Nephron progenitor cell (in vitro differentiated cells): ENCODE results near the gene TSHZ2.
"Not testable (repeated sequence)": the region's sequence is repeated elsewhere in the genome, so short reads cannot be mapped to it uniquely, and the experiment has no call there.

Experiments used
- DNase-seq: peaks from one replicate; pipeline ENCODE4 v3.0.0; 2021
- H3K27ac Mint-ChIP-seq: 2 replicates; pipeline ENCODE4 v1.8.0; 2021; ENCODE audit warnings: mild to moderate bottlenecking, moderate library complexity, mixed read lengths
- H3K27me3 Mint-ChIP-seq: 2 replicates; pipeline ENCODE4 v1.8.0; 2021; ENCODE audit warnings: mild to moderate bottlenecking, low read depth, mixed read lengths; ENCODE audit not compliant: poor library complexity
- H3K36me3 Mint-ChIP-seq: 2 replicates; pipeline ENCODE4 v1.8.0; 2021; ENCODE audit warnings: low read depth, mixed read lengths
- H3K4me1 Mint-ChIP-seq: 2 replicates; pipeline ENCODE4 v1.8.0; 2021; ENCODE audit warnings: mixed read lengths
- H3K4me3 Mint-ChIP-seq: 2 replicates; pipeline ENCODE4 v1.8.0; 2021; ENCODE audit warnings: mild to moderate bottlenecking, moderate library complexity, mixed read lengths
- H3K9me3 Mint-ChIP-seq: 2 replicates; pipeline ENCODE4 v1.8.0; 2021; ENCODE audit warnings: mild to moderate bottlenecking, moderate library complexity, mixed read lengths
- CTCF ChIP-seq: fragments of 200-600 bp; sonication (generic); IDR thresholded peaks from 2 replicates; pipeline ENCODE4 v1.5.0; 2021; ENCODE audit warnings: antibody characterized with exemption

TSHZ2 gene

DNA sequence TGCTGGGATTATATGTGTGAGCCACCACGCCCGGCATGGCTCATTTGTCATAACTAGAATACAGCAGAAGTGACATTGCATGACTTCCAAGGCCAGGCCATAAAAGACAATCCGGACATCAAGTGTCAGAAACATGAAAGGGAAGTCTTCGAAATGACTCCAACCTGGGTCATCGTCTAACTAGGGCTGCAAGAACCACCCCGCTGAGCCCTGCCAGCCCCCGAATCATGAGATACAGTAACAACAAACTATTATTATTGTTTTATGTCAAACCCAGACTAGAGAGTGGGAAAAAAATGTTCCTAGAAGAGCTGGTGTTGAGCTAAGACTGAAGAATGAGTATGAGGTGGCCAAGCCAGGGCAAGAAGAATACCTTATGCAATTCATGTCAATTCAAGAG is 561.9 kb downstream of the TSHZ2 start:
- Mint-ChIP-seq H3K9me3 (no peaks in the 10 kb centered on the region), H3K27ac (no peak overlapping the region), H3K36me3 (no peaks in the 10 kb centered on the region), H3K4me3 (no peak overlapping the region), H3K4me1 (peaks cover 5% of the 10 kb centered on the region), H3K27me3 (peaks cover 9% of the 10 kb centered on the region)
- TF ChIP-seq CTCF, result no peak
- no peak for DNase-seq

GRCh38 chr20:53535878-53536277 is 563.7 kb downstream of the TSHZ2 start:
- H3K27ac Mint-ChIP-seq, result no peak overlapping the region
- peaks cover 17% of the 10 kb centered on the region for H3K4me1 Mint-ChIP-seq
- peaks cover 3% of the 10 kb centered on the region for H3K27me3 Mint-ChIP-seq
- DNase-seq, result no peak
- TF ChIP-seq CTCF, result no peak
- H3K4me3 Mint-ChIP-seq, result no peak overlapping the region
- H3K36me3 Mint-ChIP-seq, result no peaks in the 10 kb centered on the region
- no peaks in the 10 kb centered on the region for H3K9me3 Mint-ChIP-seq

DNA sequence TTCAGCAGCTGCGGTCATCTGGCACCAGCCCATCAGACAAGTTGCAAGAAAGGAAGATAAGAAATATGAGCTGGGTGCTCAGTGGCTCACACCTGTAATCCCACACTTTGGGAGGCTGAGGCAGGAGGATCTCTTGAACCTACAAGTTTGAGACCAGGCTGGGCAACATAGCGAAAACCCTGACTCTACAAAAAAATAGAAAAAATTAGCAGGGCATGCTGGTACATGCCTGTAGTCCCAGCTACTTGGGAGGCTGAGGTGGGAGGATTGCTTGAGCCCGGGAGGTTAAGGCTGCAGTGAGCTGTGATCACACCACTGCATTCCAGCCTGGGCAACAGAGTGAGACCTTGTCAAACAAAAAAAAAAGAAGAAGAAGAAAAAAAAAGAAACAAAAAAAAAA is 564.2 kb downstream of the TSHZ2 start:
- not testable (repeated sequence) for H3K27me3 Mint-ChIP-seq, H3K9me3 Mint-ChIP-seq, H3K27ac Mint-ChIP-seq, H3K4me3 Mint-ChIP-seq, H3K36me3 Mint-ChIP-seq, DNase-seq
- peaks cover 17% of the 10 kb centered on the region for H3K4me1 Mint-ChIP-seq

- Mint-ChIP-seq H3K4me3 (no peak overlapping the region), H3K27ac (peak overlapping the region; percentile 81)
- TF ChIP-seq CTCF, result no peak
Measured at GRCh38 chr20:53539516-53539915, 567.4 kb downstream of the TSHZ2 start.

More at GRCh38 chr20:53539516-53539915, 567.4 kb downstream of the TSHZ2 start:
- H3K27me3 Mint-ChIP-seq, result peaks cover 3% of the 10 kb centered on the region
- no peaks in the 10 kb centered on the region for H3K36me3 Mint-ChIP-seq
- H3K4me1 Mint-ChIP-seq, result peaks cover 17% of the 10 kb centered on the region
- DNase-seq, result no peak
- no peaks in the 10 kb centered on the region for H3K9me3 Mint-ChIP-seq
